NB4 (cell line): ENCODE data around the gene ABCA8.

Experiments
- CTCF ChIP-seq: IDR thresholded peaks from one replicate; pipeline ENCODE4 v1.5.1; 2012; ENCODE audit warnings: low read depth, low read length
- MAX ChIP-seq: IDR thresholded peaks from 2 replicates; pipeline ENCODE4 v1.6.1; 2011; ENCODE audit warnings: low read depth, low read length

- no peak for TF ChIP-seq CTCF
- TF ChIP-seq MAX, result no peak
These were observed 32.8 kb upstream of the ABCA8 start for GRCh38 chr17:68987966-68988365.
